D721Med (cell line): ENCODE data around the gene ZNF507.

Source experiments
- DNase-seq: peaks from one replicate; pipeline ENCODE4 v3.0.0; 2011; ENCODE audit warnings: low spot score; ENCODE audit not compliant: insufficient read length
- FAIRE-seq: peaks from 2 replicates; lab custom pipeline; 2011; peaks lifted over from hg19 to GRCh38; lab: Jason Lieb, UNC
- CTCF ChIP-seq: IDR thresholded peaks from 2 replicates; pipeline ENCODE4 v1.5.1; 2012; ENCODE audit warnings: mild to moderate bottlenecking, control low read depth; ENCODE audit not compliant: insufficient read depth; ENCODE audit errors: missing control alignments

ZNF507 gene

GRCh38 chr19:32349051-32349450 is 3.6 kb downstream of the ZNF507 start:
- TF ChIP-seq CTCF = no peak
- no peak for DNase-seq
- no peak for FAIRE-seq

GRCh38 chr19:32349724-32350470 is 4.5 kb downstream of the ZNF507 start:
- no peak for DNase-seq
- TF ChIP-seq CTCF = no peak
- no peak for FAIRE-seq

- TF ChIP-seq CTCF = no peak
- no peak for FAIRE-seq
Measured at GRCh38 chr19:32350471-32350865, 5.1 kb downstream of the ZNF507 start.

GRCh38 chr19:32350987-32351348 is 5.6 kb downstream of the ZNF507 start:
- no peak for TF ChIP-seq CTCF
- DNase-seq = no peak
- FAIRE-seq = no peak

More at GRCh38 chr19:32350471-32350865, 5.1 kb downstream of the ZNF507 start:
- DNase-seq = no peak

- FAIRE-seq = no peak
- no peak for TF ChIP-seq CTCF
Measured at GRCh38 chr19:32352241-32352630, 6.8 kb downstream of the ZNF507 start.

GRCh38 chr19:32354345-32354744 is 8.9 kb downstream of the ZNF507 start:
- TF ChIP-seq CTCF = no peak
- no peak for DNase-seq
- FAIRE-seq = no peak

More at GRCh38 chr19:32352241-32352630, 6.8 kb downstream of the ZNF507 start:
- DNase-seq = no peak

- FAIRE-seq (no peak), DNase-seq (no peak)
- TF ChIP-seq CTCF = no peak
Measured at GRCh38 chr19:32355309-32355708, 9.9 kb downstream of the ZNF507 start.
